ENCODE results near the gene TMEM175.

The TMEM175 gene

GRCh38 chr4:960636-961350, 28.5 kb downstream of the TMEM175 start:
- no peak for DNase-seq

- no peak for DNase-seq
Observed at GRCh38 chr4:961351-962230, 29.3 kb downstream of the TMEM175 start.

GRCh38 chr4:962231-963208, 30.3 kb downstream of the TMEM175 start:
- no peak for DNase-seq

DNA sequence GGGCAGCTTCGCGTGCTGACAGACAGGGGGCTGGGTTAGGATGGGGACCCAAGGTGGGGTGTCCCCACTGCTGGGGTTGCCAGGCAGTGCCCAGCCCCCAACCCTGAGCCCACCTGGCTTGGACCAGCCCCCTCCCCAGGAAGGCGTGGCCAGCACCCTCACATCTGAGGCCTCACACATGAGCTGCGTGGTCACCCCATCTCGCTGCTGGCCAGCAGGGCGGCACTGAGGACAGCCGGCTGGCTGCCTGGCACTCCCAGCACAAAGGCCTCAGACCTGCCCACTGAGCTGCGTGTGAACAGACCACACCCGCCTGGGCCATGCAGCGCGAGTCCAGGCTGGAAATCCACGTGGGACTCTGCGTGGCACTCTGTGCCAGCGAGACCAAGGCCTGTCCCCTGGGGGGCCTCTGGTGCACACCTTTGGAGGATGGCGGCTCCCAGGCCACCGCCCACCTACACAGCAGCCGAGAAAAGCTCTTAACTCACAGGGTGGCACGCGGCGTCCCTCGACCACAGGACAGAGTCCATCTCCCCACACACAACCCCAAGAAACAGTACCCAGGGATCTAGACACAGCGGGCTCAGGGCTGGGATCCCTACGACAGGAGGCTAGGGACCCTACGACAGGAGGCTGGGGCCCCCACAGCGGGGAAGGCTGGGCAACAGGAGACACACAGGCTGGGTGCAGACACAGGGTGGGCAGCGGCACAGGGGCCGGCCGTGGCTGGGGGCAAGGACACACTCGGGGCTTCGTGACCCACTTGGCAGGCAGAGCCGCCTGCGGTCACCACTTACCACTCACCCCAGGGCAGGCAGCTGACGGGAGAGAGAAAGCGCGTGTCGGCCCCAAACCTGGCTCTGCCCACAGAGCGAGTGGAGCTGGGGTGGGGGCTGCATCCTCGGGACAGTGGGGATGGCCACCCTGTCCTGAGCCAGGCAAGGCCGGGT, 31.3 kb downstream of the TMEM175 start:
- no peak for DNase-seq

DNA sequence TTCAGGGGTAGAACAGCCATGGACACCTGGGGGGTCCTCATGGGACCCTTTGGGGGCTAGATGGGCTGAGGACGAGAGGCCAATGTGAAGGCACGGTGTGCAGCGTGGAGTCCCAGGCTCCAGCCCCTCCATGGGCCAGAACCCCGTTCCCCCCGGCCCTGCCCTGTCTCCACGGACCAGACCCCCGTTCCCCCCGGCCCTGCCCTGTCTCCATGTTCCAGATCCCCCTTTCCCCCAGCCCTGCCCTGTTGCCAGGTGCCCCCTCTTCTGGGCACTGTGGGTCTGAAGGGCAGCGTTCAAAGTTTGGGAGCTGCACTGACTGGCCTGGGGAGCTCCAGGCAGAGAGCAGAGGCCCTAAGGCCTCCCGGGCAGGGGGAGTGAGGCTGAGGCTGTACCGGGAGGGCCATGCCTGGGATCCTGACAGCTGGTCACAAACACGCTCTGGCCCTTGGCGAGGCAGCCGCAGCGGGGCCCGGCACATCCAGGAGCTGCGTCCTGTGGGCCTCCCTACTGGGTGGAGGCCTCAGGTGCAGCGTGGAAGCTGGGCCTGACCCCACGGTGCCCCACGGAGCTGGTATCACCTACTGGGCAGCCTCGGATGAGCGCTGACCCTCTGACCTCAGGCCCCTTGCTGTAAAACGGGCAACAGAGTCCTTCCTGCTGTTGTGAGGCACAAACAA, 32.2 kb downstream of the TMEM175 start:
- DNase-seq: no peak

GRCh38 chr4:965048-965765, 32.9 kb downstream of the TMEM175 start:
- no peak for DNase-seq

GRCh38 chr4:965766-966134, 33.5 kb downstream of the TMEM175 start:
- DNase-seq: no peak

- no peak for DNase-seq
Observed at GRCh38 chr4:966266-967112, 34.2 kb downstream of the TMEM175 start.

GRCh38 chr4:967113-968104, 35.1 kb downstream of the TMEM175 start:
- DNase-seq: peak; percentile 35

GRCh38 chr4:968221-968620, 36.0 kb downstream of the TMEM175 start:
- no peak for DNase-seq

- no peak for DNase-seq
Observed at GRCh38 chr4:968621-969394, 36.5 kb downstream of the TMEM175 start.

GRCh38 chr4:970046-970745, 37.9 kb downstream of the TMEM175 start:
- DNase-seq: no peak

DNA sequence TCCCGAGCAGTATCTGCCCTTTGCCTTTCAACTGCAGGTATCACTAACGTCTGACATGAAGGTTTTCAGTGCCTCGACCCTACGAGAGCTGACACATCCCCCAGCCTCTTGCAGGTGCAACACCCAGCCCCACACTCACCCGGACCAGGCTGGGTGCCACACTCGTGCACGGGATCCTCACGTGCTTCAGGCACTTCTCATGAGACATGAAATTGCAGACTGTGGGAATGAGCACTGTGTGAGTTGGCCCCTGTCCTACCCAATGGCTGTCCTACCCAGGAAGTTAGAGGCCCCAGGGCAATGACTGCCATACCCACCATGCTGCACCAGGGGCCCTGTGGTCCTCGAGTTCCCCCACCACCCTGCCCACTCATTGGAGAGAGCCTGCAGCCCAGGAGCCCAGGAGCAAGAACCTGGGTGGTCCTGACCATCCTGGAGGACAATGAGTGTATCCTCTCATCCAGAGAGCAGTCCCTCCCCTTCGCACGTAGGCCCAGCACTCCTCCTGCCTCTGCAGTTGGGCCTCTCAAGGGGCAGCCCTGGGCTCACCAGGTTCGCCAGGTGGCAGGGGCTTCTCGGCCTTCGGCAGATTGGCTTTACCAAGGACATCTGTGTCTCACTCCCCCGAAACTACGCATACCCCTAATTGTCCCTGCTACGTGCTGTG, 38.7 kb downstream of the TMEM175 start:
- DNase-seq: no peak

- DNase-seq: no peak
Observed at GRCh38 chr4:971666-972500, 39.6 kb downstream of the TMEM175 start.
